GM13976 (cell line): ENCODE results near the gene LRFN3.
A peak's percentile ranks its signal among the peaks of the same experiment; 100 is the strongest.

ENCODE experiments used
- DNase-seq: peaks from one replicate; pipeline ENCODE4 v3.0.0; 2012; ENCODE audit warnings: low spot score
- CTCF ChIP-seq: IDR thresholded peaks from 2 replicates; pipeline ENCODE4 v1.5.1; 2012; ENCODE audit warnings: borderline replicate concordance, mild to moderate bottlenecking; ENCODE audit not compliant: insufficient read depth; ENCODE audit errors: extremely low read depth, missing control alignments, control extremely low read depth
- in situ Hi-C: fragments of 300-500 bp; cut with MboI; formaldehyde crosslinking; loops from one replicate; pipeline ENCODE4 v1.12.0; 2022; ENCODE audit warnings: low sequenced_read_pairs, mixed read lengths, inconsistent platforms; ENCODE audit not compliant: unreplicated experiment

LRFN3 gene

DNA sequence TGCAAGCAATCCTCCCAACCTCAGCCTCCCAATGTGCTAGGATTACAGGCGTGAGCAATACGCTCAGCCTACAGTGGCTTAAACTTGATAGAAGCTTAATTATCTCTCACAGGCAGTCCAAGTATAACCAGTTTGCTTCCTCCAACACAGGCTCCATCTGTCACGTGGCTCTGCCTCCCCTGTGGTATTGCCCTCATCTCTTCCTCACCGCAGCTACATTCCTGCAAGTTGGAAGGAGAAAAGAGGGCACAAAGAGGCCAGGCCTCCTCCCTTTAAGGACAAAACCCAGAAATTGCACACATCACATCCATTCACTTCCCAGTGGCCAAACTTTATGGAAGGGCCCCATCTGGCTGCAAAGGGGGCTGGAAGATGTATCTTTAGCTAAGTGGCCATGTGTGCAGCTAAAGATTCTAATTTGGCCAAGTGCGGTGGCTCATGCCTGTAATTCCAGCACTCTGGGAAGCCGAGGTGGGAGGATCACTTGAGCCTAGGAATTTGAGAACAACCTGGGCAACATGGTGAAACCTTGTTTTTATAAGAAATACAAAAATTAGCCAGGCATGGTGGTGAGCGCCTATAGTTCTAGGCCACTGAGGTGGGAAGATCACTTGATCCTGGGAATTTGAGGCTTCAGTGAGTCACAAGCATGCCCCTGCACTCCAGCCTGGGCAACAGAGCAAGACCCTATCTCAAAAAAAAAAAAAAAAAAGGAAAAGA is 55.7 kb downstream of the LRFN3 start:
- TF ChIP-seq CTCF = no peak
- no peak for DNase-seq

GRCh38 chr19:35992907-35993765 is 57.0 kb downstream of the LRFN3 start:
- in situ Hi-C loops = no loop called here
- no peak for TF ChIP-seq CTCF
- DNase-seq = peak; percentile 55

More for the DNA sequence above, 55.7 kb downstream of the LRFN3 start:
- in situ Hi-C loops = no loop called here

DNA sequence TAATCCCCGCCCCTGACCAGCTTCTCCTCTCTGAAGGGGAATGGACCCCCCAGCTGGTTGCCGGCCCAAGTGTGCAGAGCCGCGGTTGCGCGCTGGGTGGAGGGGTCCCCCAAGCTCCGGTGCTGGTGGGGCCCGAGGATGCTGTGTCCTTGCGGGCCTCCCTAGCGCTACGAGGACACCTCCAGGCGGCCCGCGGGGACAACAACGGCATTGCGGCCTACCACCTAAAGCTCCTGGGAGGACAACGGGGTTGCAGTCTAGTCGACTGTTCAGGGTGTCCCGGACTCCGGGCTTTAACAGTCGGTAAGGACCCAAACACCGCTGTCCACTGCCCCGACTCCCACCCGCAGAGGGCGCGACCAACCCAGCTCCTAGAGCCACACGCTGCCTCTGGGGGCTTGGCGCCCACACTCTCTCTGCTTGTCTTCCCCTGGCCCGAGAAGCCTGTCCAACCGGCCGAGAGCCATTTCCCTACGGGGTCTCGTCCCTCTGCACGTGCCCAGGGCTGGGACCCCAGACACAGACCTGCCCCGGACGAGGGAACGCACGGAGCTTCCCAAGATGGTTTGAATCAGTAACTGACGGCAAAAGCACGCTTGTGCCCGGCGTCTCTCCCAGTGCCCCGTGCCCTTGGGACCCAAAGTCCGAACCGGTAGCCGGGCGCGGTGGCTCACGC is 57.9 kb downstream of the LRFN3 start:
- in situ Hi-C loops = no loop called here
- peak; percentile 19 for TF ChIP-seq CTCF
- peak; percentile 64 for DNase-seq
